GM12801 (cell line): ENCODE results near the gene GARRE1.

ENCODE experiments used
- TF ChIP-seq, protein P1 (sequence below): IDR thresholded peaks from one replicate; pipeline ENCODE4 v1.5.1; 2011; ENCODE audit warnings: control low read depth; ENCODE audit not compliant: insufficient read length; ENCODE audit errors: extremely low read depth

GARRE1 gene

DNA sequence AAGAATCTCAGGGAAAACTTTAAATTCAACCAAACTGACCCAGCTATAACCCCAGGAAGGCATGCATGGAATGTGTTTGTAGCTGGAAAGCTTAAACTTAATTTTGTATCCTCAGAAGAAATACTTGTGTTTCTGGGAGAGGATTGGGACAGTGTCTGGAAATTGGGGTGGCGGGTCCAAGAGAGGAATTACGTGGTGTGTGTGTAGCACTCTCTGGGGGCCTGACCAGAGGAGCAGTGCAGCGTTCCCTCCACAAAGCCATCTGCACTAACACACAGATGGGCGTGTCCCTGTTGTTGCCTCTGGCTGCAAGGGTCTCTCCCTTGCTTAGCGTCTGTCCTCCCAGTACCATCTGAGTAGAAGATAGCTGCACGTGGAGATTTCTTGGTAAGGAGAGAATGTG, 6.4 kb downstream of the GARRE1 start:
- TF ChIP-seq, protein P1, sequence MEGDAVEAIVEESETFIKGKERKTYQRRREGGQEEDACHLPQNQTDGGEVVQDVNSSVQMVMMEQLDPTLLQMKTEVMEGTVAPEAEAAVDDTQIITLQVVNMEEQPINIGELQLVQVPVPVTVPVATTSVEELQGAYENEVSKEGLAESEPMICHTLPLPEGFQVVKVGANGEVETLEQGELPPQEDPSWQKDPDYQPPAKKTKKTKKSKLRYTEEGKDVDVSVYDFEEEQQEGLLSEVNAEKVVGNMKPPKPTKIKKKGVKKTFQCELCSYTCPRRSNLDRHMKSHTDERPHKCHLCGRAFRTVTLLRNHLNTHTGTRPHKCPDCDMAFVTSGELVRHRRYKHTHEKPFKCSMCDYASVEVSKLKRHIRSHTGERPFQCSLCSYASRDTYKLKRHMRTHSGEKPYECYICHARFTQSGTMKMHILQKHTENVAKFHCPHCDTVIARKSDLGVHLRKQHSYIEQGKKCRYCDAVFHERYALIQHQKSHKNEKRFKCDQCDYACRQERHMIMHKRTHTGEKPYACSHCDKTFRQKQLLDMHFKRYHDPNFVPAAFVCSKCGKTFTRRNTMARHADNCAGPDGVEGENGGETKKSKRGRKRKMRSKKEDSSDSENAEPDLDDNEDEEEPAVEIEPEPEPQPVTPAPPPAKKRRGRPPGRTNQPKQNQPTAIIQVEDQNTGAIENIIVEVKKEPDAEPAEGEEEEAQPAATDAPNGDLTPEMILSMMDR = no peak

GRCh38 chr19:34261334-34262109, 7.2 kb downstream of the GARRE1 start:
- TF ChIP-seq, protein P1 = no peak

- TF ChIP-seq, protein P1 = no peak
These were observed 9.4 kb downstream of the GARRE1 start for GRCh38 chr19:34263745-34264237.

DNA sequence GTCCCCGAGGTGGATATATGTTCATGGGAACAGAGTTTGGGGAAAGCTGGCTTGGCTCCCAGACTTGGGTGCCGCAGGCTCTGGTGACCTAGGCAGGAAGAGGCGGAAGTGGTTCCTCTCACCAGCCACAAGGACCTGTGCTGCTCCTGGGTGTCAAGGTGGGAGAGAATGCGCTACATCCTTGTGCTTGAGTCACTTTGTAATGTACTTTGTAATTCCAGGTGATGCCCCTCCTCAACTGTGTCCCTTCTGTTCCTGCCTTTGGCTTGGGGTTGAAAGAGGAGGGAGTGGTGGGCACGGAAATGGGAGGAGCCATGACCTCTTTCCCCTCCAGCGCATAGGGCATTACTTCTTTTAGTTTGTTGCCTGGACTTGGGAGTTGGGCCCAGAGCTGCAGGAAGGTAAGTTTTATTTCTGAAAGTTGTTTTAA, 10.9 kb downstream of the GARRE1 start:
- TF ChIP-seq, protein P1 = no peak

DNA sequence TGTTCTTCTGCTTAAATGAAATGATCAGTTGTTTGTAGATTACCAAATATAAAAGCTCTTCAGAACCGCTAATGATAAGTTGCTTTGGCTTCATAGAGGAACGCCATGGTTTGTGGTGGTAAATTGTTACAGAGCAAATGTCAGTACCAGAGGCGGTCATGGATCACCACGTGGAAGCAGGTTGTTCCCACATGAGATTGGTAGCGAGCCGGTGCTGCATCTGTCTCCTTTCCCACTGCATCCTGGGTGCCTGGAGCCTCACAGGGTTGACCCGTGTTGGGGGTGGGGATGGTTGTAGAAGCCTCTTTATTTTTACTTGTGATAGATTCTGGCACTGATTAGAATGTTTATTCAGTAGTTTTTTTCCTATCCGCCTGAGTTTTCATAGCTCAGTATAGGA, 14.7 kb downstream of the GARRE1 start:
- TF ChIP-seq, protein P1 = no peak

DNA sequence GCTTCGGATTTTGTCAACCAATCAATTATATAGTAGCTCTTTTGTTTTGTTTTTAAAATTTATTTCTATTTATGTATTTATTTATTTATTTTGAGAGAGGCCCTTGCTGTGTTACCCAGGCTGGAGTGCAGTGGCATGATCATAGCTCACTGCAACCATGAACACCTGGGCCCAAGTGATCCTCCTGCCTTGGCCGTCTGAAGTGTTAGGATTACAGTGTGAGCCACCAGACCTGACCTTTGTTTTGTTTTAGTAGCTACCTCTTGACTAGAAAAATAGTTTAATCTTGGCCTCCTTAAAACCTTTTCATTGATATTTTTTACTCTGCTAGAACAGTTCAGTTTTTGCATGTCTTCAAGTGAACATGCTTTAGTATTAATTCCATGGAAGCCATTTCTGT, 15.1 kb downstream of the GARRE1 start:
- TF ChIP-seq, protein P1 = no peak

- TF ChIP-seq, protein P1 = no peak
These were observed 15.7 kb downstream of the GARRE1 start for GRCh38 chr19:34269968-34270621.
